Kidney epithelial cell (primary cell): ENCODE measurements around the gene TTK. TPM values are rescaled to one million over a fixed set of nuclear protein-coding genes. Genes with fewer than 3 reads are reported as not detected.
"Not testable (repeated sequence)": the region's sequence is repeated elsewhere in the genome, so short reads cannot be mapped to it uniquely, and the experiment has no call there.

Experiments used
- DNase-seq: peaks from one replicate; pipeline ENCODE4 v3.0.0-alpha.2; 2010; ENCODE audit warnings: low read depth
- H3K27me3 ChIP-seq: 2 replicates; pipeline ENCODE4 v1.6.0; 2011; ENCODE audit warnings: low read length; ENCODE audit not compliant: control insufficient read depth, insufficient read depth
- H3K36me3 ChIP-seq: 2 replicates; pipeline ENCODE4 v1.5.1; 2011; ENCODE audit warnings: low read length; ENCODE audit not compliant: control insufficient read depth, insufficient read depth
- H3K4me3 ChIP-seq: 2 replicates; pipeline ENCODE4 v1.5.1; 2011; ENCODE audit warnings: low read depth, mild to moderate bottlenecking, control low read depth, low read length
- CTCF ChIP-seq: IDR thresholded peaks from 2 replicates; pipeline ENCODE4 v1.5.1; 2011; ENCODE audit warnings: mild to moderate bottlenecking, moderate library complexity, low read length, control low read depth, inconsistent platforms; ENCODE audit not compliant: insufficient read depth, poor library complexity, severe bottlenecking
- total RNA-seq: library from RNA; depleted of rRNA; stranded (reverse); fragments of >200 nt; gene quantifications from 2 replicates; pipeline ENCODE4 v1.2.3, GENCODE V29; 2015

TTK gene
- total RNA-seq, 1 donor from 2014 or later, result 4.6 TPM

DNA sequence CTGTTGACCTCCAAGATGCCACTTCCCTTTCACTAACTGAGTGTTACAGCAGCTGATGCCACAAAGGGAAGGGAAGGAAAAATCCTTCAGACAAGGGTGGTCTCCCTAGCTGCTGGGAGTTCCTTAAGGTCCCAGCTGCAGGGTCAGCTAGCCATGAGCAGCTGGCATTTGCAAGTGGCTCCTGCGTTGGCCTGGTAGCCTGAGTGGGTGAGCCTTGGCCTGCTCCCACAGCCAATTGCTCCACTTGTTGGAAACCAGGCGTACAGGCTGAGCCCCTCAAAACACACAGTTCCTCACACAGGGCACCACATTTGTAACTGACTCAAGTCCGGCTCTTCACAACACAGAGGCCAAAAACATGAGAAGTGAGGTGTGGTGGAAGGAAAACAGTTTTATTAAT is 16.7 kb downstream of the TTK start:
- Histone ChIP-seq H3K4me3 (no peak overlapping the region), H3K27me3 (no peaks in the 10 kb centered on the region), H3K36me3 (no peaks in the 10 kb centered on the region)
- DNase-seq, result no peak
- TF ChIP-seq CTCF, result no peak

DNA sequence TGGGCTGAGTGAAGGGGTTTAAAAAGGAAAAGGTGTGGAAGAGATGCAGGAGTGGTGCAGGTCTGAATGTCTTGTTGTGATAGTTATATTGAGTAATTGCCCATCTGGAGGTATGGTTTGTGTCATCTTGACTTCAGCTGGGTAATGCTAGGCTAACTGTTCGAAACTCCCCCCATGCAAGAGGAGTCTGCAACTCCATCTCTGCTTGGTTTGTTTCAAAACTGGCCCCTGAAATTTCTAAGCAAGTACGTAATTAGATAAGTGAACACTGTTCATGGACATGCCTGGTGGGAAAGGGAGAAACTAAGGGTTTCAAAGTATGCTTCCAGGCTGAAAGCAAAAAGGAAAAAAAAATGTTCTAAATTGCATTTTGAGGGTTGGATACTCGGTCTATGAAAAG is 17.1 kb downstream of the TTK start:
- H3K27me3 ChIP-seq, result no peaks in the 10 kb centered on the region
- no peak overlapping the region for H3K4me3 ChIP-seq
- no peak for TF ChIP-seq CTCF
- no peak for DNase-seq
- no peaks in the 10 kb centered on the region for H3K36me3 ChIP-seq

- no peak overlapping the region for H3K4me3 ChIP-seq
- H3K27me3 ChIP-seq, result no peaks in the 10 kb centered on the region
- DNase-seq, result no peak
- H3K36me3 ChIP-seq, result no peaks in the 10 kb centered on the region
- TF ChIP-seq CTCF, result no peak
Measured at GRCh38 chr6:80022803-80023202, 18.4 kb downstream of the TTK start.

DNA sequence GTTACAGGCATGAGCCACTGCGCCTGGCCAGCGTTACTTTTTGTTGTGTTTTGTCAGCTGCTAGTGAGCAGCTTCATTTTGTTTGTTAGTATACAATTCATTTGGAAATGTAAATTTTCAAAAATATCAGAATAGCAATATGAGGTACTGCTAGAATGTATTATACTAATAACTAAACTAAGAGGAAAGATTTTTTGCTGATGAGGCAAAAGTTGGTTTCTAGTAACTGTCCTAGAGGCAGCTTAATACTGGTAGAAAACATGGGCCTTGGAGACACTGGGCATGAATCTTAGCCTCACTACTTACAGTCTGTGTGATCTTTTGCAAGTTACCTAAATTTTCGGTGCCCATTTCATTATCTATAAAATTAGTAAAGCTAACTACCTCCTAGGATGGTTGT is 24.1 kb downstream of the TTK start:
- Histone ChIP-seq H3K36me3 (no peaks in the 10 kb centered on the region), H3K27me3 (no peaks in the 10 kb centered on the region), H3K4me3 (no peak overlapping the region)
- no peak for DNase-seq
- no peak for TF ChIP-seq CTCF

- no peak for TF ChIP-seq CTCF
- Histone ChIP-seq H3K4me3 (no peak overlapping the region), H3K36me3 (no peaks in the 10 kb centered on the region), H3K27me3 (no peaks in the 10 kb centered on the region)
- DNase-seq, result no peak
Measured at GRCh38 chr6:80029470-80029869, 25.0 kb downstream of the TTK start.

- not testable (repeated sequence) for H3K27me3 ChIP-seq, H3K4me3 ChIP-seq, H3K36me3 ChIP-seq, DNase-seq
Measured at GRCh38 chr6:80048220-80048619, 43.8 kb downstream of the TTK start.

- no peak for DNase-seq
- Histone ChIP-seq H3K27me3 (no peaks in the 10 kb centered on the region), H3K36me3 (no peaks in the 10 kb centered on the region), H3K4me3 (no peak overlapping the region)
- TF ChIP-seq CTCF, result no peak
Measured at GRCh38 chr6:80060774-80061173, 56.3 kb downstream of the TTK start.

DNA sequence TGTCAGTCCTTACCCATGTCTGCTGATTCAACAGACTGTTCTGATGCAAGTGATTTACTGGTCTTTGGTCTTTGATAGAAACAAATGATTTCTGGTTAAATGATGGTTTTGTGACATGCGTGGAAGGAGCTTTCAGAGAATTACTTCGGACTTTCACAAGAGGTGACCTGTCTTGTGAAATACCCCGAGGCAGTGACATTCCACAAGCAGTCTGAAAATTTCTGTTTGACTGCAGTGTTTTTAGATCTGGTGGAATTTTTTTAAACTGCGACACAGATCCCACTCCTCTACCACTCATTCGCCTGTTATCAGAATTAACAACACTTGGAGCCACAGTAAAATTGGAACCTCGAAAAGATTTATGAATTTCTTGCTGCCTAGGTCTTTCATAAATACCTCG is 63.7 kb downstream of the TTK start:
- DNase-seq, H3K36me3 ChIP-seq, H3K4me3 ChIP-seq, H3K27me3 ChIP-seq: not testable (repeated sequence)

DNA sequence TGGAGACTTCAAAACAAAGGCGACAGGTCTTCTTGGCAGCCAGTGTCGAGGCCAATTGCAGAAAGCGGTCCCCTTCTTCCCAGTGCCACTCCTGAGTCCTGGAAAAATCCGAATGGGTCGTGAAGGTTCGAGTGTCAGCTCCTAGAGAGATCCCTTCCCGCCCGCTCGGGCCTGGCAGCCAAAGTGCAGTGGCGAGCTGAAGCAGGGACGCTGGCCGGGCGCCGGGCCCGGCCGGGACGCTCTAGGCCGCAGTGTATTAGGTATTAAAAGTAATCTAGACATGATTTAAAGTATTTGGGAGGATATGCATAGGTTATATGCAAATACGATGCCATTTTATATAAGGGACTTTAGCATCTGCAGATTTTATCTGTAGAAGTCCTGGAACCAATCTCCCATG is 66.0 kb downstream of the TTK start:
- DNase-seq, H3K4me3 ChIP-seq, H3K27me3 ChIP-seq, H3K36me3 ChIP-seq: not testable (repeated sequence)
